ENCODE data around the gene CA10. TPM values are rescaled to one million over a fixed set of nuclear protein-coding genes. Genes with fewer than 3 reads are reported as not detected.

The CA10 gene
- total and polyA plus RNA-seq, 8 donors = 1.3 TPM; not detected in 7

DNA sequence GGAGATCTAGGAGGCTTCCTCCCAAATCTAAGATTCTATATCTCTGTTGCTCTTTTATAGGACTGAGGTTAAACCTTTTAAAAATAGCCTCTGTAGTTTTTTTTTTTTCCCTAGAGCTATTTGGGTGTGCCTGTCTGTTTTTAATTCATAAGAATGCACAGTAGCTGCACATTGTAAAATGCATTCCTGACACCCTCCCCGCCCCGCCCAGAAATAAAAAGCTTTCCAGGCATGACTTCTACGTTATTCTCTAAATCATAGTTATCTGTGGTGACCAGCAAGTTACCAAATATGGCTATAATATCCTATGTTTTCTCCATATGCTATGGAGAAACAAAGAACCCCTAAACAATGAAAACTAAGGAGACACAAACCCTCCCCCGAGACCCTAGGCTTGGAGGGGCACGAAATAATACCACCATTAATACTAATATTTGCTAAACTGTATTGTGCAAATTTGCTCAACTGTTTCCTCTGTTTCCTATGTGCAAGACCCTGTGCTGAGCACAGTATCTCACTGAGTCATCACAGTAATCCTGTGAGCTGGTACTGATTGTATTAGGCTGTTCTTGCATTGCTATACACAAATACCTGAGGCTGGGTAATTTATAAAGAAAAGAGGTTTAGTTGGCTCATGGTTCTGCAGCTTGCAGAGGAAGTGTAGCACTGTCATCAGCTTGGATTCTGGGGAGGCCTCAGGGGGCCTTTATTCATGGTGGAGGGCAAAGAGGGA, 388.3 kb downstream of the CA10 start:
- TF ChIP-seq, protein P1, sequence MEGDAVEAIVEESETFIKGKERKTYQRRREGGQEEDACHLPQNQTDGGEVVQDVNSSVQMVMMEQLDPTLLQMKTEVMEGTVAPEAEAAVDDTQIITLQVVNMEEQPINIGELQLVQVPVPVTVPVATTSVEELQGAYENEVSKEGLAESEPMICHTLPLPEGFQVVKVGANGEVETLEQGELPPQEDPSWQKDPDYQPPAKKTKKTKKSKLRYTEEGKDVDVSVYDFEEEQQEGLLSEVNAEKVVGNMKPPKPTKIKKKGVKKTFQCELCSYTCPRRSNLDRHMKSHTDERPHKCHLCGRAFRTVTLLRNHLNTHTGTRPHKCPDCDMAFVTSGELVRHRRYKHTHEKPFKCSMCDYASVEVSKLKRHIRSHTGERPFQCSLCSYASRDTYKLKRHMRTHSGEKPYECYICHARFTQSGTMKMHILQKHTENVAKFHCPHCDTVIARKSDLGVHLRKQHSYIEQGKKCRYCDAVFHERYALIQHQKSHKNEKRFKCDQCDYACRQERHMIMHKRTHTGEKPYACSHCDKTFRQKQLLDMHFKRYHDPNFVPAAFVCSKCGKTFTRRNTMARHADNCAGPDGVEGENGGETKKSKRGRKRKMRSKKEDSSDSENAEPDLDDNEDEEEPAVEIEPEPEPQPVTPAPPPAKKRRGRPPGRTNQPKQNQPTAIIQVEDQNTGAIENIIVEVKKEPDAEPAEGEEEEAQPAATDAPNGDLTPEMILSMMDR (IDR thresholded peaks at IDR 0.05) = no peak
- Histone ChIP-seq H3K27ac (no peak overlapping the region), H3K27me3 (no peaks in the 10 kb centered on the region), H3K9me3 (no peaks in the 10 kb centered on the region), H3K4me1 (no peaks in the 10 kb centered on the region), H3K4me3 (no peak overlapping the region), H3K36me3 (no peaks in the 10 kb centered on the region)
- intact Hi-C loops (cut with DNase I; ENCODE audit: low total_unique reads) = no loop called here
- WGBS, 5 donors = 47 to 62% (median 53%) methylated on average over 5 of the region's 5 CpGs
- no peak for DNase-seq

DNA sequence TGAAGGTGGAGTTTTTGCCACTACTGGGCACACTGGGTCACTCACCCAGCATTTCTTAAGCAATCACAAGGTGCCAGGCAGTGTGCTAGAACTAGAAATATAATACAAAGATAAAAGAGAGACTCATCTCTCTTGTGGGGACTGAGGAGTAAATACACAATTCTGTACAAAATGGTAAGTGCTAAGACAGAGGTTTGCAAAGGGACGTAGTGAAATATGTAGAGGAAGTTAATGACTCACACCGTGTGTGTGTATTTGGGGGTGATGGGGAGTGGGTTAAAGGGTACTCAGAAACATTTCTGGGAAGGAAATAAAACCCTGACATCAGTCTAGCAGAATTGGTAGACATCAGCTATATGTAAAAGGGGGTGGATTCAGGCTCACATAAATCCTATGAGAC, 389.3 kb downstream of the CA10 start:
- H3K36me3 ChIP-seq = no peaks in the 10 kb centered on the region
- H3K4me1 ChIP-seq = no peaks in the 10 kb centered on the region
- peaks cover 0 to 4% (median 0%) of the 10 kb centered on the region in 3 donors for H3K27me3 ChIP-seq
- no peak for DNase-seq
- H3K9me3 ChIP-seq = no peaks in the 10 kb centered on the region
- H3K4me3 ChIP-seq = no peak overlapping the region
- 34 to 61% (median 49%) methylated on average over 2 of the region's 2 CpGs for WGBS, 5 donors
- no peak overlapping the region for H3K27ac ChIP-seq
- intact Hi-C loops (cut with DNase I; ENCODE audit: low total_unique reads) = no loop called here
- TF ChIP-seq POLR2A (IDR thresholded peaks at IDR 0.05) (no peak), EP300 (IDR thresholded peaks at IDR 0.05) (no peak), POLR2AphosphoS5 (IDR thresholded peaks at IDR 0.05) (no peak)
- TF ChIP-seq, protein P1 (IDR thresholded peaks at IDR 0.05) = no peak

DNA sequence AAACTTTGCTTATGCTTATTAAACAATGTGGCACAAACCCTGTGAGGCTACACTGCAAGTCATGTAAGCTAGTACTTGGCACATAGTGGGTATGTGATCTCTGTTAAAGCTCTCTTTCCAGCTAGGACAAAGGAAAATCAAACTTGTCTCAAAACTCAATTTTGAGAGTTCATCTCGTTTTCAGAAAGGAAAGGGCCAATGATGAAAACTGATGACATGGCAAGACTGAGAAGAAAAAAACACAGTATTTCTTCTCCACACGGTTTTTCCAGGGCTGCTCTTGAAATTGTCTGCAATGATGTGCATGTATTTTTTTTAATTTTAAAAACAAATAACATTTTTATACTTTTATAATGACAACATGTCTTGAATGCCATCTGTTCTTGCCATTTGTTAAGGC, 389.8 kb downstream of the CA10 start:
- Histone ChIP-seq H3K27me3 (peaks cover 0 to 7% (median 0%) of the 10 kb centered on the region in 3 donors), H3K36me3 (no peaks in the 10 kb centered on the region), H3K27ac (no peak overlapping the region), H3K4me3 (no peak overlapping the region), H3K4me1 (no peaks in the 10 kb centered on the region), H3K9me3 (no peaks in the 10 kb centered on the region)
- TF ChIP-seq POLR2A (IDR thresholded peaks at IDR 0.05) = no peak
- TF ChIP-seq EP300 (IDR thresholded peaks at IDR 0.05) = no peak
- no peak for TF ChIP-seq POLR2AphosphoS5 (IDR thresholded peaks at IDR 0.05)
- TF ChIP-seq, protein P1 (IDR thresholded peaks at IDR 0.05) = no peak
- intact Hi-C loops (cut with DNase I; ENCODE audit: low total_unique reads) = no loop called here
- no peak for DNase-seq
- 44 to 66% (median 53%) methylated on average over 2 of the region's 2 CpGs for WGBS, 5 donors

DNA sequence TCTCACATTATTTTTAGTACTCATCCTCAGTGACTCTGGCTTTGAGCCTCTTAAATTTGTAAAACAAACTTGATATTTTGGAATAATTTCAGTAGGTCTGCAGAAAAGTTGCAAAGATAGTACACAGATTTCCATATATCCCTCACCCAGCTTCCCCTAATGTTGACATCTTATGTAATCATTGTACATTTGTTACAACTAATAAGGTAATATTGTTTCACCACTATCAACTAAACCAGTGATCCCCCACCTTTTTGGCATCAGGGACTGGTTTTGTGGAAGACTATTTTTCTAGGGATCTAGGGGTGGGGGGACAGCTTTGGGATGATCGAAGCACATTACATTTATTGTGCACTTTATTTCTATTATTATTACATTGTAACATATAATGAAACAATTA, 391.2 kb downstream of the CA10 start:
- peaks cover 0 to 16% (median 0%) of the 10 kb centered on the region in 3 donors for H3K27me3 ChIP-seq
- TF ChIP-seq EP300 (IDR thresholded peaks at IDR 0.05) (no peak), POLR2AphosphoS5 (IDR thresholded peaks at IDR 0.05) (no peak), POLR2A (IDR thresholded peaks at IDR 0.05) (no peak)
- TF ChIP-seq, protein P1 (IDR thresholded peaks at IDR 0.05) = no peak
- intact Hi-C loops (cut with DNase I; ENCODE audit: low total_unique reads) = no loop called here
- 93 to 100% (median 97%) methylated on average over 1 of the region's 1 CpG for WGBS, 5 donors
- H3K9me3 ChIP-seq = no peaks in the 10 kb centered on the region
- no peak for DNase-seq
- H3K4me1 ChIP-seq = no peaks in the 10 kb centered on the region
- H3K27ac ChIP-seq = no peak overlapping the region
- no peaks in the 10 kb centered on the region for H3K36me3 ChIP-seq
- no peak overlapping the region for H3K4me3 ChIP-seq
